H1 (cell line): Measurements from ENCODE around the gene CLN3. TPM values are rescaled to one million over a fixed set of nuclear protein-coding genes. Genes with fewer than 3 reads are reported as not detected.

Source experiments
- CTCF ChIA-PET: fragments of 300-600 bp; sonication (Branson Sonifier 250); formaldehyde crosslinking; loops from one replicate; lab custom pipeline; 2021; ENCODE audit not compliant: partially characterized antibody; lab: Charles Lee
- POLR2A ChIA-PET: fragments of 300-600 bp; sonication (Branson Sonifier 250); formaldehyde crosslinking; loops from one replicate; lab custom pipeline; 2021; ENCODE audit warnings: inconsistent platforms; ENCODE audit not compliant: partially characterized antibody; lab: Charles Lee
- DNase-seq, 2 experiments: peaks; one replicate each; pipeline versions ENCODE4 v3.0.0 to v3.0.0-alpha.2; 2010 to 2022; ENCODE audit warnings: low spot score in 2 of 2, low read depth in 1 of 2, mixed read lengths in 1 of 2
- FAIRE-seq: peaks from 2 replicates; lab custom pipeline; 2011; peaks lifted over from hg19 to GRCh38; lab: Jason Lieb, UNC
- H2AFZ ChIP-seq: 2 replicates; pipeline ENCODE4 v1.8.1; 2012; ENCODE audit warnings: low read length, inconsistent platforms
- H2AK5ac ChIP-seq: 2 replicates; pipeline ENCODE4 v1.6.1; 2013; ENCODE audit warnings: low read depth, low read length
- H2BK120ac ChIP-seq: replicated peaks from 2 replicates; pipeline ENCODE3; 2013; ENCODE audit warnings: low read depth, low read length, inconsistent platforms
- H2BK12ac ChIP-seq: 2 replicates; pipeline ENCODE4 v1.6.1; 2013; ENCODE audit warnings: low read depth, low read length
- H2BK15ac ChIP-seq: 2 replicates; pipeline ENCODE4 v1.6.1; 2013; ENCODE audit warnings: low read length
- H2BK20ac ChIP-seq: 2 replicates; pipeline ENCODE4 v1.6.1; 2013; ENCODE audit warnings: low read length
- H2BK5ac ChIP-seq: 2 replicates; pipeline ENCODE4 v1.6.1; 2013; ENCODE audit warnings: low read depth, low read length
- H3K14ac ChIP-seq: 2 replicates; pipeline ENCODE4 v1.6.1; 2013; ENCODE audit warnings: inconsistent platforms; ENCODE audit not compliant: insufficient read length
- H3K18ac ChIP-seq: 2 replicates; pipeline ENCODE4 v1.6.1; 2013; ENCODE audit warnings: low read length; ENCODE audit errors: extremely low read depth
- H3K23ac ChIP-seq: 2 replicates; pipeline ENCODE4 v1.6.1; 2013; ENCODE audit warnings: inconsistent platforms; ENCODE audit not compliant: insufficient read length
- H3K23me2 ChIP-seq: 2 replicates; pipeline ENCODE4 v1.6.1; 2013; ENCODE audit warnings: low read depth, low read length
- H3K27ac ChIP-seq: 2 replicates; pipeline ENCODE4 v1.6.1; 2011; ENCODE audit warnings: low read depth, low read length, inconsistent platforms
- H3K27me3 ChIP-seq, 4 experiments: replicated peaks in 1 of 4; 1 replicate in 1 of 4; 2 replicates in 3 of 4; pipeline versions ENCODE4 v1.6.1 to v1.8.1; 2011 to 2013; ENCODE audit warnings: low read length in 3 of 4, mild to moderate bottlenecking in 3 of 4, inconsistent platforms in 2 of 4, mixed read lengths in 2 of 4, moderate library complexity in 1 of 4; ENCODE audit not compliant: control insufficient read depth in 3 of 4, insufficient read depth in 3 of 4; ENCODE audit errors: extremely low read depth in 1 of 4
- H3K36me3 ChIP-seq, 4 experiments: 2 replicates each; pipeline versions ENCODE4 v1.6.1 to v1.8.1; 2011 to 2013; ENCODE audit warnings: mild to moderate bottlenecking in 4 of 4, low read length in 3 of 4, moderate library complexity in 2 of 4, control low read depth in 1 of 4, inconsistent platforms in 1 of 4; ENCODE audit not compliant: insufficient read depth in 4 of 4, control insufficient read depth in 2 of 4
- H3K4ac ChIP-seq: replicated peaks from 2 replicates; pipeline ENCODE3; 2013; ENCODE audit warnings: low read length, low read depth, mixed read lengths, inconsistent platforms; ENCODE audit not compliant: insufficient read length
- H3K4me1 ChIP-seq, 4 experiments: replicated peaks in 1 of 4; 1 replicate in 1 of 4; 2 replicates in 3 of 4; pipeline versions ENCODE4 v1.6.1 to v1.8.1; 2011 to 2013; ENCODE audit warnings: low read length in 3 of 4, inconsistent platforms in 2 of 4, mixed read lengths in 1 of 4; ENCODE audit not compliant: insufficient read depth in 4 of 4, control insufficient read depth in 3 of 4
- H3K4me2 ChIP-seq, 2 experiments: 2 replicates each; pipeline versions ENCODE4 v1.6.1 to v1.8.1; 2011 to 2013; ENCODE audit warnings: low read depth in 2 of 2, low read length in 2 of 2, control low read depth in 1 of 2, inconsistent platforms in 1 of 2, mild to moderate bottlenecking in 1 of 2; ENCODE audit not compliant: insufficient read depth in 1 of 2
- H3K4me3 ChIP-seq, 4 experiments: fragments of 200-600, 300-600 bp in 1 of 4; sonication (generic), shearing (Covaris generic), sonication (Bioruptor Twin) in 1 of 4; 2 replicates each; pipeline versions ENCODE4 v1.5.1 to v1.8.1; 2011 to 2016; ENCODE audit warnings: low read length in 4 of 4, low read depth in 3 of 4, control low read depth in 2 of 4, inconsistent platforms in 2 of 4, mild to moderate bottlenecking in 2 of 4, mixed read lengths in 1 of 4, moderate library complexity in 1 of 4; ENCODE audit not compliant: insufficient read depth in 2 of 4; ENCODE audit errors: extremely low read depth in 1 of 4
- H3K56ac ChIP-seq: replicated peaks from 2 replicates; pipeline ENCODE3; 2013; ENCODE audit warnings: low read depth, mild to moderate bottlenecking, mixed read lengths, low read length, inconsistent platforms; ENCODE audit not compliant: insufficient read length
- H3K79me1 ChIP-seq: 2 replicates; pipeline ENCODE4 v1.6.1; 2013; ENCODE audit warnings: low read depth, low read length, control low read depth
- H3K79me2 ChIP-seq, 2 experiments: 2 replicates each; pipeline versions ENCODE4 v1.6.1 to v1.8.1; 2012 to 2013; ENCODE audit warnings: low read length in 2 of 2, mild to moderate bottlenecking in 2 of 2, inconsistent platforms in 1 of 2; ENCODE audit not compliant: insufficient read depth in 2 of 2, control insufficient read depth in 1 of 2
- H3K9ac ChIP-seq, 4 experiments: replicated peaks in 1 of 4; 1 replicate in 1 of 4; 2 replicates in 3 of 4; pipeline versions ENCODE4 v1.6.1 to v1.8.1; 2011 to 2013; ENCODE audit warnings: low read depth in 3 of 4, low read length in 3 of 4, control low read depth in 2 of 4, mild to moderate bottlenecking in 2 of 4, moderate library complexity in 2 of 4, inconsistent platforms in 1 of 4; ENCODE audit errors: extremely low read depth in 1 of 4
- H3K9me3 ChIP-seq, 2 experiments: 2 replicates each; pipeline versions ENCODE4 v1.6.1 to v1.8.1; 2012 to 2013; ENCODE audit warnings: mild to moderate bottlenecking in 2 of 2, moderate library complexity in 2 of 2, control low read depth in 1 of 2, inconsistent platforms in 1 of 2, low read depth in 1 of 2, low read length in 1 of 2, mixed read lengths in 1 of 2; ENCODE audit not compliant: insufficient read depth in 2 of 2
- H4K20me1 ChIP-seq, 2 experiments: replicated peaks in 1 of 2; 2 replicates each; pipeline versions ENCODE3 to v1.8.1; 2011 to 2013; ENCODE audit warnings: inconsistent platforms in 2 of 2, low read length in 2 of 2, mild to moderate bottlenecking in 1 of 2; ENCODE audit not compliant: insufficient read depth in 2 of 2, control insufficient read depth in 1 of 2
- H4K5ac ChIP-seq: 2 replicates; pipeline ENCODE4 v1.6.1; 2013; ENCODE audit warnings: low read length, low read depth, mixed read lengths, inconsistent platforms; ENCODE audit not compliant: insufficient read length
- H4K8ac ChIP-seq: 2 replicates; pipeline ENCODE4 v1.8.0; 2013; ENCODE audit warnings: mild to moderate bottlenecking, moderate library complexity, low read length, inconsistent platforms; ENCODE audit not compliant: insufficient read depth; ENCODE audit errors: extremely low read depth
- H4K91ac ChIP-seq: replicated peaks from 2 replicates; pipeline ENCODE3; 2013; ENCODE audit warnings: low read length, mixed read lengths, inconsistent platforms; ENCODE audit not compliant: insufficient read length
- EP300 ChIP-seq, 2 experiments: IDR thresholded peaks; 1 replicate in 1 of 2; 2 replicates in 1 of 2; pipeline ENCODE4 v1.6.1; 2011 to 2012; ENCODE audit warnings: low read depth in 2 of 2, low read length in 2 of 2, mild to moderate bottlenecking in 2 of 2, borderline replicate concordance in 1 of 2, inconsistent platforms in 1 of 2, moderate library complexity in 1 of 2
- FOSL1 ChIP-seq: IDR thresholded peaks from 2 replicates; pipeline ENCODE4 v1.6.1; 2011; ENCODE audit warnings: mild to moderate bottlenecking, low read depth, low read length, moderate library complexity; ENCODE audit not compliant: insufficient read depth
- HDAC2 ChIP-seq, 2 experiments: fragments of 300-600 bp in 1 of 2; sonication (generic) in 1 of 2; IDR thresholded peaks; 2 replicates each; pipeline ENCODE4 v1.6.1; 2011 to 2012; ENCODE audit warnings: low read depth in 2 of 2, low read length in 2 of 2, mild to moderate bottlenecking in 2 of 2, moderate library complexity in 2 of 2, borderline replicate concordance in 1 of 2, inconsistent platforms in 1 of 2
- JUN ChIP-seq: IDR thresholded peaks from 2 replicates; pipeline ENCODE4 v1.6.1; 2011; ENCODE audit warnings: low read depth, mild to moderate bottlenecking, improper control_type of control experiment, low read length
- RXRA ChIP-seq: IDR thresholded peaks from 2 replicates; pipeline ENCODE4 v1.6.1; 2011; ENCODE audit warnings: low read depth, mild to moderate bottlenecking, low read length, moderate library complexity; ENCODE audit not compliant: insufficient read depth
- TCF12 ChIP-seq: IDR thresholded peaks from 2 replicates; pipeline ENCODE4 v1.6.1; 2011; ENCODE audit warnings: low read depth, mild to moderate bottlenecking, low read length
- YY1 ChIP-seq: IDR thresholded peaks from 2 replicates; pipeline ENCODE4 v1.6.1; 2011; ENCODE audit warnings: low read depth, mild to moderate bottlenecking, low read length
- ZNF274 ChIP-seq: IDR thresholded peaks from 2 replicates; pipeline ENCODE4 v1.7.0; 2012; ENCODE audit warnings: low read length, borderline replicate concordance; ENCODE audit errors: extremely low read depth
- WGBS, 2 experiments: shearing (Covaris generic) in 1 of 2; methylation state at CpG; one replicate each; pipeline versions ENCODE4 v1.1.6 to v1.1.7; 2013 to 2015; ENCODE audit warnings: low lambda C conversion rate in 2 of 2, mixed read lengths in 2 of 2, inconsistent platforms in 1 of 2, low coverage in 1 of 2, missing lambda C conversion rate in 1 of 2; ENCODE audit not compliant: insufficient replicate concordance in 2 of 2, insufficient coverage in 1 of 2, insufficient read length in 1 of 2; ENCODE audit errors: extremely low coverage in 1 of 2, missing lambda C conversion rate in 1 of 2; 5-methylcytosine and 5-hydroxymethylcytosine counted together
- polyA plus RNA-seq, 7 experiments: library from polyadenylated mRNA; depleted of rRNA in 3 of 7; stranded (reverse) in 5 of 7; unstranded in 2 of 7; fragments of >200 nt in 5 of 7; fragments of 200-250 nt in 2 of 7; gene quantifications; 1 replicate in 5 of 7; 2 replicates in 1 of 7; 4 replicates in 1 of 7; pipeline versions ENCODE4 v1.2.1 to v1.2.3, GENCODE V29; 2011 to 2013; ENCODE audit warnings: missing spikeins in 2 of 7, mixed read lengths in 2 of 7
- total RNA-seq: library from RNA; stranded (reverse); fragmentation: NEBNext Ultra II Directional; extraction: Animal tissue kit (Norgen Biotek cat#: 25700); gene quantifications from 2 replicates; pipeline ENCODE4 v1.2.1, GENCODE V29; 2021

The CLN3 gene
- total and polyA plus RNA-seq, 2 of the 8 experiments (the other 6 are each of a cell fraction or from before 2014, with no cell fraction given), result 22.9 to 44.3 TPM

- 94% methylated on average over 9 of the region's 9 CpGs; no CpG with 5 or more reads in 1 of the 2 experiments for WGBS, 2 experiments
- H2AK5ac ChIP-seq, result no peak overlapping the region
- peaks cover 0 to 2% (median 0%) of the 10 kb centered on the region in 4 experiments; a peak in 2 of 7 replicates for H3K27me3 ChIP-seq
- no peak overlapping the region for H3K4ac ChIP-seq
- DNase-seq, result no peak
- H4K20me1 ChIP-seq, result peaks cover 0 to 3% of the 10 kb centered on the region in 2 experiments
- H3K4me1 ChIP-seq, result no peaks in the 10 kb centered on the region
- H2BK12ac ChIP-seq, result no peak overlapping the region
- no peak for FAIRE-seq
- H3K9ac ChIP-seq, result no peak overlapping the region
- ChIA-PET CTCF (interaction anchor here (1.0 to 1.4 kb wide), 2 partner anchors 10 to 14 kb away, joined by 3 to 4 read pairs; no protein-coding TSS in a partner anchor), POLR2A (no interaction called here)
- H3K23me2 ChIP-seq, result peaks cover 9% of the 10 kb centered on the region; the same call in 1 of the 2 replicates
- H3K4me2 ChIP-seq, result no peak overlapping the region
- H3K18ac ChIP-seq, result no peak overlapping the region
- no peak overlapping the region for H3K14ac ChIP-seq
- no peak overlapping the region for H3K23ac ChIP-seq
- no peak overlapping the region for H2AFZ ChIP-seq
- H4K91ac ChIP-seq, result no peak overlapping the region
- H2BK20ac ChIP-seq, result no peak overlapping the region
- H2BK120ac ChIP-seq, result no peak overlapping the region
- H4K8ac ChIP-seq, result no peak overlapping the region
- H3K36me3 ChIP-seq, result no peaks in the 10 kb centered on the region
- H3K56ac ChIP-seq, result no peak overlapping the region
- no peaks in the 10 kb centered on the region for H3K79me2 ChIP-seq
- no peak overlapping the region for H2BK15ac ChIP-seq
- H3K9me3 ChIP-seq, result no peaks in the 10 kb centered on the region
- no peak overlapping the region for H4K5ac ChIP-seq
- no peak overlapping the region for H2BK5ac ChIP-seq
- no peaks in the 10 kb centered on the region for H3K79me1 ChIP-seq
- H3K27ac ChIP-seq, result no peak overlapping the region
- H3K4me3 ChIP-seq, result no peak overlapping the region
- no peak for TF ChIP-seq EP300 (IDR thresholded peaks at IDR 0.05; ENCODE audit: borderline replicate concordance in 1 of 2, low read depth in 2 of 2, low read length in 2 of 2)
- no peak for TF ChIP-seq FOSL1
- no peak for TF ChIP-seq YY1
- no peak for TF ChIP-seq ZNF274
- no peak for TF ChIP-seq JUN
- no peak for TF ChIP-seq RXRA
- no peak for TF ChIP-seq HDAC2 (IDR thresholded peaks at IDR 0.05; ENCODE audit: borderline replicate concordance in 1 of 2, low read depth in 2 of 2, low read length in 2 of 2)
- TF ChIP-seq TCF12, result no peak
These were observed 5.5 kb upstream of the CLN3 start for GRCh38 chr16:28497386-28497785.
